Fibroblast of skin of right quadriceps (primary cell): Measurements from ENCODE around the gene MIOX.
"Not testable (repeated sequence)": the region's sequence is repeated elsewhere in the genome, so short reads cannot be mapped to it uniquely, and the experiment has no call there.

Experiments used
- DNase-seq: peaks from one replicate; pipeline ENCODE4 v3.0.0-alpha.2; 2013

MIOX gene

DNA sequence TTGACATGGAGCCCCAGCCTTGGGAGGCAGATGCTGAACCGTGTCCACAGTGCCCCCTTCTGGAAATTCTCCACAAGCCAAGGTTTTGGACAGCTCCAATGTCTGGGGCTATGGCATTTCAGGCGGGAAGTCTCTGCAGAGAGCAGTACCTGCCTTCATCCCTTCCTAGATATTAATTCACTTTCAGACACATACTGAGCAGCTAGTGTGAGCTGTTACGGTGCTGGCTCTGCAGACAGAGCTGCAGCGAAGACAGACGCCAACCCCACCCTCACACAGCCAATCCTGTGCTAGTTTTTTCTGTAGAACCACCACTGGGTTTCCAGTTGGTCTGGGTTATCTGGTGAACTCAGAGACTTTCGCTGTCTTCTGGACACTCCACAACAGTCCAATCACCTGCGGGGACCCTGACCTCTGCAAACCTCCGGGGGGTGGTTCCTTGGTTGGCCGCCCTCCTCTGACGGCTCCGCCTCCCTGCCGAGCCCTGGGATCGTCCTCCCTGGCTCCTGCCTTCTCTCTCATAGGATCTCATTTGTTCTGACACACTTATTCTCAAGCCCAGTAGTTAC lies 11.7 kb downstream of the MIOX start:
- peak; percentile 46 for DNase-seq

DNA sequence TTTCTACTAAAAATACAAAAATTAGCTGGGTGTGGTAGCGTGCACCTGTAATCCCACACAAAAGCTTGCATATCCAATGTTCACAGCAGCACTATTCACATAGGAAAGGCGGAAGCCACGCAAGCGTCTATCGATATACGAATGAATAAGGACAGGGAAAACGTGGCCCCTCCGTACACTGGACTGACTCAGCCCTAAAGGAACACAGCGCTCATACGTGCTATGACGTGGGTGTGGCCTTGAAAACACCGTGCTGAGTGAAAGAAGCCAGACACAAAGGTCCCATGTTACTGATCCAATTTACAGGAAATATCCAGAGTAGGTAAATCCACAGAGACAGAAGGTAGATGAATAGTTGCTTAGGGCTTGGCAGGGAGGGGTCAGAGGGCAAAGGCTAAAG lies 13.8 kb downstream of the MIOX start:
- DNase-seq = no peak

DNA sequence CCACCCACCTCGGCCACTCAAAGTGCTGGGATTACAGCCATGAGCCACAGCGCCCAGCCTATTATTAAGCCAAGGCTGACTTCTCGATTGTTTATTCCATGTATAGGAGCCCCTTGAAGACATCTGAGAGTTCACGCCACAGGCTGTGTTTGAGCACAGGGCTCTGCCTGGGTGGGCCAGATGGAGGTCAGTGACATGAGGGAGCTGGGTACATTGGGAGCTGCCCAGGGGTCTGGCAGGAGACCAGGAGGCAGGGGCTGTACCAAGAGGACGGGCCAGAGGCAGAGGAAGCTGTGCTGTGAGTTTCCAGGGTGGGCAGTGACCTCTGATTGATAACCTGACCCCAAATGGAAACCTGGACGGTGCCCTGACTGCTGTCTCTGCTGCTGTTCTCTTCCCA lies 15.4 kb downstream of the MIOX start:
- DNase-seq = no peak

DNA sequence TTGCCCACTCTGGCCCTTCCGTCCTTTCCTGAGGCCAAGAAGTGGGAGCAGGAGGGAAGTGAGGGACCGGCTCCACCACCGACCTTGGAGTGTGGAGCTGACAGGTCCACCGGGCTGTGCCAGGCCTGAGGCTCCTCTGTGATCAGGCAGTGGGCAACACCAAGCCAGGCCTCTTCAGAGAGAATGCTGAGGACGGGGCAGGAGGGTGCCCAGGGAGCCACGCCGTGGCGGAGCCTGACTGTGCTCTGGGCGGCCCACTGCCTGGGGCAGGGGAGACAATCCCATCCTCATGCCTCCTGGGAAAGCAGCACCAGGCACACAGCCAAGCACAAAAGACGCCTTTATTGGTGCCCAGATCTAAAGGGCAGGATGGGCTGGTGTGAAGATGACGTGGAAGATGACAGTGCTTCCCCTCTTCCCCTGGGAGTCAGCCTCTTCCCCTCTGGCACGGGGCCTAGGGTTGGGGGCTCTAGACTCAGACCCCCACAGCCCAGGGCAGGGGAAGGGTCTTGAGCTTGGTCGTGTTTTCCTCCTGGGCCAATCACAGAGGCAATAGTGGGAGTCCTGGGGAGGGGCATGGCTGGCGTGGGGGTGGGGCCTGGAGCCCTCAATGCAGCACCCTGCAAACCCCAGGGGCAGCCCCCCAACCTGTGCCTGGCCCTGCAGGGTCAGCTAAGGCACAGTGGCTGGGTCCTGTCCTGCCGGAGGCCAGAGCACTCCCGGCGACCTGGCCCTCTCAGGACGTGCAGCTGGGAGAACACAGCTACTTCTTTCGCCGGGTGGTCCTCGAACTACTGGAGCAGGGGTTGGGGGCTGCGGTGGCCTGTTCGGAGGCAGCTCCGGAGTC lies 16.2 kb downstream of the MIOX start:
- DNase-seq = no peak

DNA sequence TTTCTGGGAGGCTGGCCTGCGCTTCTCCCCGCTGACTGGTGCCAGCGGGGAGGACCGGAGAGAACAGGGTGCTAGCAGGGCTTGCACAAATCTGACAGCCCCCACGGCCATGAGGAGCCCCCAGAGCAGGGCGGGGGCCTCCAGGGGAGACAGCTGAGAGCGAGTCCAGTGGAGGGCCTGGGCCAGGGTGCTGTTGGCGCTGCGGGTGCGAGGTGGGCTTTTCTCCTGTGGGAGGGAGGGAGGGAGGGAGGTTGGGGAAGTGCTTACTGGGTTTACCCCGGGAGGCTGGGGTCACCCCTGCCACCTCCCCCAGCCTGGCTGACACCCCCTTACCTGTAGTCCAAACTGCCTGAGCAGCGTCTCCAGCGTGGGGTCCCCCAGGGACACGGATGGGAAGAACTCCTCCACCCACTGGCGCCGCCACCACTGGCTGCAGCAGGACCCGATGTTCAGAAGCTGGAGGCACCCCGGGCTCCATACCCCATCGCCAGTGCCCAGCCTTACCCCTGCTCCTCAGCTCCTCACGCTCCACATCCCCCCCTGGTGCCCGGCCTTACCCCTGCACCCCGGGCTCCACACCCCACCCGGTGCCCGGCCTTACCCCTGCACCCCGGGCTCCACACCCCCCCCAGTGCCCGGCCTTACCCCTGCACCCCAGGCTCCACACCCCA lies 17.0 kb downstream of the MIOX start:
- DNase-seq = no peak

DNA sequence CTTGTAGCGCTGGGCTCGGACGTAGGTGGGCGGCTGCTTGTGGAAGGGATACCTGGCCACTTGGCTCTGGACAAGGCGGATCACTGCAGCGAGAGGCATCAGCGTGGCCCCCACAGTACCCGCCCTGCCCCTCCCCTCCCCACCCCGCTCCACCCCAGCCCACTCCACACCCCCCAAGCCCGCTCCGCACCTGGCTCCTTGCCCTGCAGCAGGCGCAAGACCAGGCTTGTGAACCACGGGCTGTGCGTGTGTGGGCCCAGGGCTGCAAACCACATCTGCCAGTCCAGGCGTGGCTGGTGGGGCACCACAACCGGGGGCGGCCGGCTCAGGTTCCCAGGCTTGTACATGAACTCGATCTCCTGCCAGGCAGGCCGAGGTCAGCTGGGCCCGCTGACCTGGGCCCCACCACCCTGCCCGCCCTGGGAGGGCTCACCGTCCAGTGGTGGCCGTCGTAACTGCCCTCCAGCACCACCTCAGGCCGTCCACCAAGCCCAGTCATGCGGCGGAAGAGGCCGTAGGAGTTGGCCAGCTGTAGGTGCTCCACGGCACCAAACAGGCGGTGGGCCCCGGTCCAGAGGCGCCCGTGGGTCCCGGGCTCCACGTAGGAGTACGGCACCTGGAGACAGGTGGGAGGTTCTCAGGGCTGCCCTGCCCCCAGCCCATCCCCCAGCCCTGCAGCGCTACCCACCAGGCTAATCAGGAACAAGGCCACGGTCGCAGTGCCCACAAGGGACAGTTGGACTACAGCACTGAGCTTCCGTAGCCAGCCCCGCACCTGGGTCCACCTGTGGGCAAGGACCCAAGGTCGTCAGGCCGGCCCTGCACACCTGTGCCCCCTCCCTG lies 17.9 kb downstream of the MIOX start:
- DNase-seq = no peak

DNA sequence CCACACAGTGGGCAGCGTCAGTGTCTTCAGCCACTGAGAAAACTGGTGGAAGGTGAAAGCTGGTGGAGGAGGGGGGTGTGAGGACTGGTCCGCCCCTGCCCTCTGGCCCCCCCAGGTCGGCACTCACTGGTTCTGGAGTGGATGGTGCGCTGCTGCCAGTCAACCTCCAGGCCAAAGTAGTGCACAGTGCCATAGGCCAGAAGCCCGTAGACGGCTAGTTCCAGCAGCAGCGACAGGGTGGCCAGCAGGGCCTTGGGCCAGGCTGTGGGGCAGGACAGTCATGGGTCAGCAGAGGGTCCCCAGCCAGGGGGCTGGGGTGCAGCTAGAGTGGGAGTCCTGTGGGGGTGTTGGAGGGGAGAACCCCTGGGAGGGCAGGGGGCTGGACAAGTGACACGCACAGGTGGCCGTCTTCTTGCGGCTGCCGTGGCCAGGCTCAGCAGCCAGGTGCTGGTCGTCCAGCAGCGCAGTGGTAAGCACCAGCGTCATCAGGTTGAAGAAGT lies 18.7 kb downstream of the MIOX start:
- DNase-seq = no peak

DNA sequence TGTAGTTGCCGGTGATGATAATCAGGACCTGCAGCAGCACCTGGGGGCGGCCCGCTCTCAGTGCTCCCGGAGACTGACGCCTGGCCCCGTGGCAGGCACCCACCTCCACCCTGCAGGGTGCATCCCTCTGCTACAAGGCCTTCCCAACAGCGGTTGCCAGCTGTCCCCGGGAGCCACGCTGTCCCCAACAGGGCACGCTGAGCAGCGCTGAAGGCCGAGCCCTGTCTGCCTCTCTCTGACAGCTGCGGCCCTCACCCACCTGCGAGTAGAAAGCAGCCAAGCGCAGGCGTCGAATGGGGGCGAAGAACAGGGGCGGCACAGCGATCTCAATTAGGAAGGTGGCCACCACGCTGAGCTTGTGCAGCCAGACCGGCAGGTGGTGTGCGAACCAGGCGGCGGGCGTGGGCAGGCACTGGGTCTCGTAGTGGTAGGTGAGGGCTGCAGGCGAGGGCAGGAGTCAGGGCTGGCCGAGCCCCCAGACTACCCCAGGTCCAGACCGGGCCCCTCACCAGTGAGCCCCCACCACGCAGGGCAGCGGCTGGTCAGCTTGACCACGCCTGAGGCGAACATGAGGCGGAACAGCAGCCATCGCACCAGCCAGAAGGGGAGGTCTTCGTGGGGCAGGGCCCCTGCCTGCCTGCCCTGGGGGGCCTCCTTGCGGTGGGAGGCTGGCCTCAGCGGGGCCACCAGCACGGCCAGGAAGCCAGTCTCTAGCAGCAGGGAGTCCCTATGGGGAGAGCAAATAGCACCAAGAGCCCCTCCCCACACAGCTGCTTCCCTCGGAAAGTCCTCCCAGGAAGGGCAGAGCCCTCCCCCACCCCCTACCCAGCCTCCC lies 19.3 kb downstream of the MIOX start:
- DNase-seq = no peak

DNA sequence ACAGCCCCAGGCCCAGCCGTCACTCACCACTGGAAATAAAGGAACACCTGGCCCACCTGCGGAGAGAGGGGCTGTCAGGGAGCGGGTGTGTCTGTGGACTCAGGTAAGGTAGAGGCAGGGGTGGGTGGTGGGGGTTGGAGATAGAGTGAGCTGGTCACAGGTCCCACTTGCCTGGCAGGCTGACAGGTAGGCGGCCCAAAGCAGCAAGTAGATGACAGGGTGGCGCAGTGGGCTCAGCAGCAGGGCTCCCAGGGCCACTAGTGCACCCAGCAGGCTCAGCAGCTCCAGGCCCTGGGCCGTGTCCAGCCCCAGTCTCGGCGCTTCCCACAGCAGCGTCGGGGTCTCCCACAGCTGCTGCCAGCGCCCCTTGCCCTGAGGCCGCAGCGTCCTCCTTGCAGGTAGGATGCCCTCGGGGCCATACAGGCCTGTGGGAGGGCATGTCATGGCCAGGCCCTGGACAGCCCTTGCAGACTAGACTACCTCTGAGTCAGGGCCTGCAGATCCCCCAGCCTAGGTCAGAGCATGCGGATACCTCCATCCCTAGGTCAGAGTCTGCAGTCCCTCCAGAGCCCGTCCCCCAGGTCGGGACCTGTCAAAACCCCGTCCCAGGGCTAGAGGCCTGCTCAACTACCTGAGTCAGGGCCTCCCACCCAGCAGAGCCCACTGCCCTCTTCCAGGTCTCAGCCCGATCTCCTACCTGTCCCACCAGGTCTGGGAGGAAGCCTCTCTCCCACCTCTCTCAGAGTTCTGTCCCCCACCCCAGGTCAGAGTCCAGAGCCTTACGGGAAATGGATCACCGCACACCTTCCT lies 20.2 kb downstream of the MIOX start:
- DNase-seq = no peak

DNA sequence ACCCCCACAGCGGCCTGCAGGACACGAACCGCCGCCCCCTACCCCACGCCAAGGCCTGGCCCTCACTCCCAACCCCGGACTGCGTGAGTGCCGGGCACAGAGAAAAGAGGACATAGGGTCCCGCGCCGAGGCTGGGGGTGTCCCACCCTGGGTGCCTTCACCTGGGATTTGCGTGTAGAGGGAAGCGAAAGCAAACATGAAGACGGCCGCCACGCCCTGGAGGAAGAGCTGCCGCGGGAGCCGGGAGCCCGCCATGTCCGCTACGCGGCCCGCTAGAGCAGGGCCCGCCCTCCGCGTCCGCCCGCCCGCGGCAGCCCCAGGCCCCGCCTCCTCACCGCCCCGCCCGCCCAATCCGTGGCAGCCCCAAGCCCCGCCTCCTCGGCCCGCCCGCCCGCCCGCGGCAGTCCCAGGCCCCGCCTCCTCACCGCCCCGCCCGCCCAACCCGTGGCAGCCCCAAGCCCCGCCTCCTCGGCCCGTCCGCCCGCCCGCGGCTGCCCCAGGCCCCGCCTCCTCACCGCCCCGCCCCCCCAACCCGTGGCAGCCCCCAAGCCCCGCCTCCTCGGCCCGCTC lies 20.8 kb downstream of the MIOX start, which contains the start of gene LMF2:
LMF2 (minus strand) TSS at position 282 of the 570 bp plus-strand sequence; CDS start at position 255, 27 bp downstream.
- DNase-seq = no peak

DNA sequence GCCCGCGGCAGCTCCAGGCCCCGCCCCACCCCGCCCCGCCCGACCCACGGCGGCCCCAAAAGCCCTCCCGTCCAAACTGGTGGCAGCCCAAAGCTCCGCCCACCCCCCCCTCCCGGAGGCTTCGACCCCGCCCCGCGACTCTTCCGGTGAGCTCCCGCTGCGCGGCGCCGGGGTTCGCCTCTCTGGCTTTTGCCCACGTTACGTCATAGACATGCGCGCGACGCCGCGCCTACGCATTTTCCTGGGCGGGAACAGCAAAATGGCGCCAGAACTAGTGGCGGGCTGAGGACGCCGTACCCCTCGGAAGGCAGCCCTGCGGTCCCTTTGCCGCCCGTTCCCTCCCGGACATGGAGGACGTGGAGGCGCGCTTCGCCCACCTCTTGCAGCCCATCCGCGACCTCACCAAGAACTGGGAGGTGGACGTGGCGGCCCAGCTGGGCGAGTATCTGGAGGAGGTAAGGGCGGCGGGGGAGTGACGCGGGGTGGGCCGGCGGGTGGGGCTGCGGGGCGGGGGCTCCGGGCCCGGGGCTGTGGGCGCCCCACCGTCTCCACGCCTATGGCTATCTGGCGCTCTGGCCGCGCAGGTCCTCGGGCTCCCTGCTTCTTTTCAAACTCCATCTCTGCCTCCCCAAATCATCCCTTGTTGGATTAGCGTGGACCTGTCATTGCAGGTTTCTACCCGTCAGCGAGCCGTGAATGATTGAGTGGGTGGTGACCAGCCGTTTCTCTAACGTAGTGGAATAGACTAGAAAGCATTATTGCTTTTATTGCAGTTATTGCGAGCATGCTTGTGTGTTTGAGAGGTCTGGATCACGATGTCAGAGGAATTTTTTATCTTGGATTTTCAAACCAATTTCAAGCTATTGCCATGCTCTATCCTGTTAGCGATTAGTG lies 21.6 kb downstream of the MIOX start, which contains the start of gene NCAPH2:
NCAPH2 (plus strand) TSS at position 234 of the 894 bp plus-strand sequence; CDS start at position 348, 114 bp downstream.
- DNase-seq = peak; percentile 97

DNA sequence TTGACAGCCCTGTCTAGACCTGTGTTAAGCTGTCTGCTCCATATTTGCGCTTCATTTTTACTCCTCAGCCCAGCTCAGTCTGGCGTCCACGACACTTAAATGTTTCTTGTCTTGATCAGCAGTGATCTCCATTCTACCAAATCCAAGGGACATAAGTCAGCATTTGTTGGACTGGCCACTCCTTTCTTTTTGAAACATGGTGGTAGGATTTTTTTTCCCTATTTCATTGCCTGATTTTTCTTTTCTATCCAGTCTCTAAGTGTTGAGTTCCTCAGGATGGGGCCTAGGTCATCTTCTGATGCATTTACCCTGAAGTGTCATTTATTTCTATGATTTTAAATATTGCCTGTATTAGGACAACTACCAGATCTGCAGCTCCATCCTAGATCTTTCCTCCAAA lies 22.2 kb downstream of the MIOX start:
- DNase-seq = no peak

DNA sequence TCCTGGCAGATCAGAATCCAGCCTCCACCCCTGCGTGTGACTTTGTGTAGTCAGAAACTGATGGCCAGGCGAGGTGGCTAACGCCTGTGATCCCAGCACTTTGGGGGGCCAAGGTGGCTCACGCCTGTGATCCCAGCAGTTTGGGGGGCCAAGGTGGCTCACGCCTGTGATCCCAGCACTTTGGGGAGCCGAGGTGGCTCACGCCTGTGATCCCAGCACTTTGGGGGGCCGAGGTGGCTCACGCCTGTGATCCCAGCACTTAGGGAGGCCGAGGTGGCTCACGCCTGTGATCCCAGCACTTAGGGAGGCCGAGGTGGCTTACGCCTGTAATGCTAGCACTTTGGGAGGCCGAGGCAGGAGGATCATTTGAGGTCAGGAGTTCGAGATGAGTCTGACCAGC lies 26.5 kb downstream of the MIOX start:
- no peak for DNase-seq

DNA sequence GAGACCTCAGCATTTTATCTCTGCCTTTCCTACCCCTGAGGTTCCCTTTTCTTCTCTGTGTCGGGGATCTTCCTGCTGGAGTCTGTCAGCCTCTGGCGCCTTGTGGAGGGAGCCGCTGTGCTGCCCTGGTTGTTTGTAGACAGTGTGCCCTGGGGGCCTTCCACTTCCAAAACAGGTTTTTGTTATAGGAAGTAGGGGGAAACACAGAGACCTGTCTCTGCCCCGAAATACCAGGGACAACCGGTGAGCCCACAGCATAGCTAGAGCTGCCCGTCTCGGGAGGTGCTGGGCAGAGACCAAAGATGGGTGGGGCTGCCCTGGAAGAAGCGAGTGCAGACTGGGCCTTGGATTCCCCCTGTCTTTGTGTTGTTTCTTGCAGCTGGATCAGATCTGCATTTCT lies 29.4 kb downstream of the MIOX start:
- no peak for DNase-seq

DNA sequence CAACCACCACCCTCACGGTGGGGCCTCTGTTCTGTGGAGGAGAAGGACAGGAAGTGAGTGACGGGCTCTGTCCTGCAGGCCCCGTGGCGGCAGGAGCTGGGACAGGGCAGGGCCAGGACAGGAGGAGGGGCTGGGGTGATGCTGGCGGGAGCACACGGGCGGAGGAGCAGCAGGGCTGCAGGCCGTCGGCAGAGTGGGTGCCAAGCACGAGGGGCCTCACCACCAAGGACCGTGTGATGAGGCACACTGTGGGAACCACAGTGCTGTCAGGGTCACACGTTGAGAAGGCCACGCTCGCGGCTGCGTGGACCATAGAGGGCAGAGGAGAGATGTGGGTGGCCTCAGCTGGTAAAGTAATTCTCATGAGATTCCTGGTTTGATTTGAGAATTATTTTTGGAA lies 30.2 kb downstream of the MIOX start:
- DNase-seq = no peak

DNA sequence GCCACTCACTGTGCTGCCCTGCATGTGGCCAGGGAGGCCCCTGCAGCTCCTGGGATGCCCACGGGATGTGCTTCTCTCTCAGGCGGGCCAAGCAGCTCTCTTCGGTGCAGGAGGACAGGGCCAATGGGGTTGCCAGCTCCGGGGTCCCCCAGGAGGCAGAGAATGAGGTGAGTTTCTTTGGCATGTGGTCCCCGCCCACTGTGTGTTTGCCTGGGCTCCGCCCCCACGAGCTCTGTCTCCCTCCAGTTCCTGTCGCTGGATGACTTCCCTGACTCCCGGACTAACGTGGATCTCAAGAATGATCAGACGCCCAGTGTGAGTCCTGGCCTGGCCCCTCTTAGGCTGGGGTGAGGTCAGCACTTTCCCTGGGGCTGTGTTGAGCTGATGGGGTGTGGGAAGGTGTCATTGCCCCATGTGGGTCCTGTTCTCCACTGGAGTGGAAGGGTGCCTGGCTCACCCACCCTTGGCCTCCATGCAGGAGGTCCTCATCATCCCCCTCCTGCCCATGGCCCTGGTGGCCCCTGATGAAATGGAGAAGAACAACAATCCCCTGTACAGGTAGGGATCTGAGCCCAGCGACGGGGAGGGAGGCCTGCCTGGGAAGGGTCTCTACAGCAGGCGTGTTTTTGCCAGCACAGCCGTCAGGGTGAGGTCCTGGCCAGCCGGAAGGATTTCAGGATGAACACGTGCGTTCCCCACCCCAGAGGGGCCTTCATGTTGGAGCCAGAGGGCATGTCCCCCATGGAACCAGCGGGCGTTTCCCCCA lies 31.0 kb downstream of the MIOX start:
- no peak for DNase-seq

DNA sequence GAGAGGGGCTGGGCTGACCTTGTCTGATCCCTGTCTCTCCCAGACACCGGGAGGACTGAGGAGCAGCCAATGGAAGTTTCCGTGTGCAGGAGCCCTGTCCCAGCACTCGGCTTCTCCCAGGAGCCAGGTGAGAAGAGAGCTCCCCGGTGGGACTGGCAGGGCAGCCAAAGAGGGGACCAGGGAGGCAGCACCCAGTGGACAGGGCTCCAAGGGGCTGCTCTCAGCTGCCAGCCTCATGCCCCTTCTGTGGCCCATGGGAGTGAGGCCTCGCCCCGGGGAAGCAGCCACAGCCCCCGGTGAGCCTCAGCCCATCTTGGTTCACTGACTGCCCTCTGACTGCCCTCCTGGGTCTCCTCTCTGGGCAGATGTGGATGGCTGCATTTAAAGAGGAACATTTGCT lies 31.9 kb downstream of the MIOX start:
- DNase-seq = no peak

DNA sequence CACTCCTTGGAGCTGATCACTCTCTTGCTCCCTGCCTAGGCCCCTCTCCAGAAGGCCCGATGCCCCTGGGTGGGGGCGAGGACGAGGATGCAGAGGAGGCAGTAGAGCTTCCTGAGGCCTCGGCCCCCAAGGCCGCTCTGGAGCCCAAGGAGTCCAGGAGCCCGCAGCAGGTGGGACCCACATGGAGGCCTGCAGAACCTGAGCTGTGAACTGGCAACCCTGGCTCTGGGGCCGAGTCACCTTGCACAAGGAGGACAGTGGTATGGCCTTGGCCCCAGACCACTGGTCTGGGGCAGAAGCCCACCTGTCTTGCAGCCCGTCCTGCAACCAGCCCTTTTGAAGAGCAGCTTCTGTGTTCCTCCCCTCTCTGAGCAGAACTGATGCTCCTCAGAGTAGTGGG lies 32.5 kb downstream of the MIOX start:
- no peak for DNase-seq

DNA sequence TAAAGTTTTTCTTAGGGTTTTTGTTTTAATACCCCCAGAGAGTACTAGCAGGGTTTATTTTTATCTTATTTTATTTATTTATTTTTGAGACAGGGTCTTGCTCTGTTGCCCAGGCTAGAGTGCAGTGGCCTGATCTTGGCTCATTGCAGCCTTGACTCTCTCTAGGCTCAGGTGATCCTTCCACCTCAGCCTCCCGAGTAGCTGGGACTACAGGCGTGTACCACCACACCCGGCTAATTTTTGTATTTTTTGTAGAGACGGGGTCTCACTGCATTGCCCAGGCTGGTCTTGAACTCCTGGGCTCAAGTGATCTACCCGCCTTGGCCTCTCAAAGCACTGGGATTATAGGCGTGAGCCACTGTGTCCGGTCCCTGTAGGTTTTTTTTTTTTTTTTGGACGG lies 33.5 kb downstream of the MIOX start:
- not testable (repeated sequence) for DNase-seq
